Fibroblast of peridontal ligament (primary cell): Measurements from ENCODE around the gene GPR33.
"Not testable (repeated sequence)": the region's sequence is repeated elsewhere in the genome, so short reads cannot be mapped to it uniquely, and the experiment has no call there.

Source experiments
- DNase-seq: peaks from one replicate; pipeline ENCODE4 v3.0.0-alpha.2; 2010; ENCODE audit errors: extremely low read depth

Gene GPR33

GRCh38 chr14:31461545-31461944, 26.3 kb downstream of the GPR33 start:
- no peak for DNase-seq

- DNase-seq: no peak
Observed at GRCh38 chr14:31457665-31458659, 29.9 kb downstream of the GPR33 start.

- peak; percentile 92 for DNase-seq
Observed at GRCh38 chr14:31456841-31457664, 30.8 kb downstream of the GPR33 start, which contains the start of gene DTD2. TSS of gene DTD2 (minus strand) at chr14:31457506. CDS start at chr14:31457393, 113 bp downstream.

GRCh38 chr14:31449971-31450610, 37.7 kb downstream of the GPR33 start:
- DNase-seq: peak; percentile 76

- no peak for DNase-seq
Observed at GRCh38 chr14:31449136-31449535, 38.7 kb downstream of the GPR33 start.

- DNase-seq: no peak
Observed at GRCh38 chr14:31445703-31446102, 42.1 kb downstream of the GPR33 start.

DNA sequence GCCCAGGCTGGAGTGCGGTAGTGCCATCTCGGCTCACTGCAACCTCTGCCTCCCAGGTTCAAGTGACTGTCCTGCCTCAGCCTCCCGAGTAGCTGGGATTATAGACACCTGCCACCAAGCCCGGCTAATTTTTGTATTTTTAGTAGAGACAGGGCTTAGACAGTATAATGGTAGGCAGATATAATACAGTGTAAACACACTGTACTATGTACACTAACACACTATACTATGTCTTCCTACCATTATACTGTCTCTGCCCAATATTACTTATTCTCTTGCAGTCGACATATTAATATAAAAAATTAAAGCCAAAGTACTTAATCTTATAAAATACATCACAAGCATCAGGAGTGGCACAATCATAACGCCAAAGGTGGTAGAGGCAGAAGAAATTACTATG, 45.6 kb downstream of the GPR33 start:
- DNase-seq: no peak

DNA sequence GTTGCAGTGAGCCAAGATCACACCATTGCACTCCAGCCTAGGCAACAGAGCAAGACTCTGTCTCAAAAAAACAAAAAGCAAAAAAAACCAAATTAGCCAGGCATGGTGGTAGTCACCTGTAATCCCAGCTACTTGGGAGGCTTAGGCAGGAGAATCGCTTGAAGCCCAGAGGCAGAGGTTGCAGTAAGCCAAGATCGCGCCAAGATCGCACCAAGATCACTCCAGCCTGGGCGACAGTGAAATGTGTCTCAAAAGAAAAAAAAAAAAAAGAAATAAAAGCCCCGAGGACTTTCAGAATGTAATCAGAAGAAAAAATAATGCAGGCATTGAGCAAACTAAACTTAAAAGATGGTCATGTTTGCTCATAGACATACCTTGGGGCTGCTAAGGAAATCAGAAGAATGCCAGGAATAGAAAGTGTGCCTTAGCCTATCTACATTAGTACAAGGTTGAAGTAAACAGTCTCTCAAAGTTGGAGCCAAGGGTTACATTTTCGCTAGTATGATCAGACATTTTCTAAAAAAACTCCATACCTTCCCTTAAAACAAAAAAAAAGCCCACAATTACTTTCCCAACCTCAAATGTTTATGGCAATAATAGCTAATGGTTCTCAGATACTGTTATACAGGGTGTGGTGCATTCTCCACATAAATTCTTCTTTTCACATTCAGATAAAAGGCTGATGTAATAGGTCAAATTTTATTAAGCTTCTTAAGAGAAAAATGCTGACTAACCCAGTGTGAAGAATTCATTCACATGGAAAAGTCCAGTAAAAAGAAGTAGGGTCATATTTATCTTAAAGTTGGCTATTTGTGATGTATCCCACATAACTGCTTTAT, 46.3 kb downstream of the GPR33 start:
- DNase-seq: peak; percentile 72

DNA sequence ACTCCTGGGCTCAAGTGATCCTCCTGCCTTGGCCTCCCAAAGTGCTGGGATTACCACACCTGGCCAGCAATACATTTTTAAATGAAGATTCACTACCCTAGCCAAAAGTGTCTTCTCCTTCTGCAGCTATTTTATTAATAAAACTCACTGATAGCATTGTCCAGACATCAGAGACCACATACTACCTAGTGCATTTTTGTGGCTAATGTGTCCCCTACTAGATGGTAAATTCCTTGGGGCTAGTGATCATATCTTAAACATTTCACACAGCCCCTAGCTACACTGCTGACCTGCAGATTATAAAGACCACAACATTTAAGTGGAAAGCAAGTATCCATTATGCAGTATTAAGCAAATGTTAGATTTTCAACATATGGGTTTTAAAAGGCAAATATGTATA, 47.6 kb downstream of the GPR33 start:
- DNase-seq: no peak

DNA sequence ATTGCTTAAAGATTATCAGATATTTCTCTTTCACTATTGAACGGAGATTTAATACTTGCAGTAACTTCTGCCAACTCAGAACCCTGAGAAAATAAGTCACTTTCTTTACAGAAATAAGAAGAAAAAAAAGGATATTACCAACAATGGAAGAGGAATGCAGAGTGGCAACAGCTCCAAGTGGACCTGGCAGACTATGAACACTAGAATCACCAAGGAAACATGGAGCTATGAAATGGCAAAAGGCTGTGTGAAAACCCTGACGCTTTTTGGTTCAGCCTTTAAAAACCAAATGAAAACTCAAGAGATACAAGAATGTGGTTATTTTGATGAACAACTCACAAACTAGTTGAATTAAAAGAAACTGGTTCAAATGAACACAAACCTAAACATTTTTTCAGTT, 48.3 kb downstream of the GPR33 start:
- peak; percentile 39 for DNase-seq

DNA sequence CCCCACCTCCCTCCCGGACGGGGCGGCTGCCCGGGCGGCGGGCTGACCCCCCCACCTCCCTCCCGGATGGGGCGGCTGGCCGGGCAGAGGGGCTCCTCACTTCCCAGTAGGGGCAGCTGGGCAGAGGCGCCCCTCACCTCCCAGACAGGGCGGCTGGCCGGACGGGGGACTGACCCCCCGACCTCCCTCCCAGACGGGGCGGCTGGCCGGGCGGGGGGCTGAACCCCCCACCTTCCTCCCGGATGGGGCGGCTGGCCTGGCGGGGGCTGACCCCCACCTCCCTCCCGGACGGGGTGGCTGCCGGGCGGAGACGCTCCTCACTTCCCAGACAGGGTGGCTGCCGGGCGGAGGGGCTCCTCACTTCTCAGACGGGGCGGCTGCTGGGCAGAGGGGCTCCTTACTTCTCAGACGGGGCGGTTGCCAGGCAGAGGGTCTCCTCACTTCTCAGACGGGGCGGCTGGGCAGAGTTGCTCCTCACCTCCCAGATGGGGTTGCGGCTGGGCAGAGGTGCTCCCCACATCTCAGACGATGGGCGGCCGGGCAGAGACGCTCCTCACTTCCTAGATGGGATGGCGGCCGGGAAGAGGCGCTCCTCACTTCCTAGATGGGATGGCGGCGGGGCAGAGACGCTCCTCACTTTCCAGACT, 50.7 kb downstream of the GPR33 start:
- not testable (repeated sequence) for DNase-seq

DNA sequence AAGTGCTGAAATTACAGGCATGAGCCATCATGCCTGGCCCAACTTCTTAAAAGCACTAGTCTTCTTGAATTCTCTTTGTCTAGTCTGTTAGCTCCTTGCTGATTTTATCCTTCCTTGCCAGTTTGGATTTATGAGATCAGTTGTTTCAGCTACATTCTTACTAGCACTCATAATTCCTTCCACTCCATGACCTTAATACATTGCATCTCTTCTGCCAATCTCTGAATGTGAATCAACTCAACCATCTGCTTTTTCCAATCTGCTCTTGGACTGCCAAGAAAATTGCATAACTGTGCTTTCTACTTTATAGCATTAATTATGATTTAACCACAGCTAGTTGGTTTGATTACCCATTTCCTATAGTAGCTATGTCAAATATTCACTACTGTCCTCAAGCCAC, 52.6 kb downstream of the GPR33 start:
- DNase-seq: peak; percentile 97
